Natural killer cell (primary cell): ENCODE data around the gene PERM1. TPM values are rescaled to one million over a fixed set of nuclear protein-coding genes. Genes with fewer than 3 reads are reported as not detected.

ENCODE experiments used
- ATAC-seq, 3 donors: fragments of 150-1000 bp in 2 of 3; fragments of 200-7000 bp in 1 of 3; cut with Tn5 transposase; 1 replicate in 1 of 3; 2 replicates in 2 of 3; pipeline ENCODE4 v1.10.0; 2021; ENCODE audit warnings: mild to moderate bottlenecking in 2 of 3, moderate library complexity in 2 of 3
- DNase-seq, 2 donors: peaks; one replicate each; pipeline versions ENCODE4 v3.0.0 to v3.0.0-alpha.2; 2013 to 2021; ENCODE audit warnings: mixed read lengths in 1 of 2
- H3K27ac ChIP-seq: one replicate; pipeline ENCODE4 v1.5.1; 2013; ENCODE audit warnings: mild to moderate bottlenecking, low read length
- H3K27me3 ChIP-seq: one replicate; pipeline ENCODE4 v1.6.1; 2013; ENCODE audit warnings: low read length; ENCODE audit not compliant: control insufficient read depth, insufficient read depth
- H3K36me3 ChIP-seq: one replicate; pipeline ENCODE4 v1.6.1; 2013; ENCODE audit warnings: low read length; ENCODE audit not compliant: control insufficient read depth, insufficient read depth
- H3K4me1 ChIP-seq: one replicate; pipeline ENCODE4 v1.6.1; 2013; ENCODE audit warnings: low read length; ENCODE audit not compliant: control insufficient read depth, insufficient read depth
- H3K4me3 ChIP-seq: one replicate; pipeline ENCODE4 v1.5.1; 2013; ENCODE audit warnings: low read length
- H3K9me3 ChIP-seq: one replicate; pipeline ENCODE4 v1.6.1; 2013; ENCODE audit warnings: low read length; ENCODE audit not compliant: control insufficient read depth, insufficient read depth
- H3K27ac Mint-ChIP-seq, 2 donors: one replicate each; pipeline ENCODE4 v1.8.0; 2022; ENCODE audit warnings: mild to moderate bottlenecking in 2 of 2, mixed read lengths in 2 of 2, moderate library complexity in 1 of 2
- H3K27me3 Mint-ChIP-seq, 2 donors: one replicate each; pipeline ENCODE4 v1.8.0; 2022; ENCODE audit warnings: low read depth in 2 of 2, mixed read lengths in 2 of 2
- H3K36me3 Mint-ChIP-seq: one replicate; pipeline ENCODE4 v1.8.0; 2022; ENCODE audit warnings: mixed read lengths
- H3K4me1 Mint-ChIP-seq, 2 donors: one replicate each; pipeline ENCODE4 v1.8.0; 2022; ENCODE audit warnings: mixed read lengths in 2 of 2
- H3K4me3 Mint-ChIP-seq: one replicate; pipeline ENCODE4 v1.8.0; 2022; ENCODE audit warnings: mild to moderate bottlenecking, moderate library complexity, mixed read lengths
- H3K9me3 Mint-ChIP-seq, 2 donors: one replicate each; pipeline ENCODE4 v1.8.0; 2022; ENCODE audit warnings: mixed read lengths in 2 of 2
- WGBS: methylation state at CpG from one replicate; pipeline ENCODE4 v1.1.7; 2013; ENCODE audit warnings: missing lambda C conversion rate; ENCODE audit not compliant: insufficient coverage; 5-methylcytosine and 5-hydroxymethylcytosine counted together
- intact Hi-C: fragments of 100-400 bp; cut with micrococcal nuclease; formaldehyde crosslinking; loops from one replicate; pipeline ENCODE4 v1.14.2; 2022
- total RNA-seq, 4 donors: library from RNA; stranded (reverse); fragments of 120-200 nt in 1 of 4; gene quantifications; one replicate each; pipeline versions ENCODE4 v1.2.3 to v1.2.4, GENCODE V29; 2013 to 2022
- TF ChIP-seq, protein P1 (sequence below): fragments of 200-600 bp; IDR thresholded peaks from one replicate; pipeline ENCODE4 v1.8.0; 2022; ENCODE audit warnings: antibody characterized with exemption

The PERM1 gene
- total RNA-seq, 3 donors from 2014 or later (not counting 1 experiment from before 2014, with no cell fraction given) = not detected

DNA sequence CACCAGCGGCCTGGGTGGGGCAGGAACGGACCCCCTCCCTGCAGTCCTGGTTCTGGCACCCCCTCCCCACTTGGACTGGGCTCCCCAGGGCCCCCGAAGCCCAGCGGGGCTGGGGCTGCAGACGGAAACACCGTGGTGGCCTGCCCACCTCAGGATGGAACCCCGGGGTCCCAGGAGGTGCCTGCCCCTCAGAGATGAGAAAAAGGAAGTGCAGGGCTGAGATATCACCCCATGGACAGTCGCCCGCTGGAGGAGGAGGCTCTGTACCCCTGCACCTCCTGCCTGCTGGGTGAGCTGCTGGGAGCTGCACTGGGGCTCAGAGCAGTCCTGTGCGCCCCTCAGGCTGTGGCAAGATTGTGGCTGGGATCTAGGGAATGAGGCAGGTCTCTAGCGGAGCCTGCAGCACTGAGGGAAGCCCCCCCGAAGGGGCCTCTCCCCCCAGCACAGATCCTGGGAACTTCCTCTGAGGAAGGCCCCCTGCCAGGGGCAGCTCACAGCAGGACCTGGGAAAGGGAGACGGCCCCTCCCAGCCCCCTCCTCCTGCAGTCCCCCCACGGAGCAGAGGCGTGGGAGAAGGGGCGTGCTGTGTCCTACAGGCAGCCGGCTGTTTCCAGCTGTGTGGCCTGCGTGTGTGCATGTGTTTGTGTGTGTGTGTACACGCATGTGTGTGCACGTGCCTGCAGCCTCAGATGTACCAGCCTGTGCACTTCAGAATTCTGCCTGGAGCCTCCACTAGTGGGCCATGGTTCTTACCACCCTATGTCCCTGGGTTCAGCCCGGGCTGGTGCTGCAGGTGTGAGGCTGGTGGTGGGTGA lies 44.9 kb upstream of the PERM1 start:
- Mint-ChIP-seq H3K4me1 (peaks cover 0 to 14% of the 10 kb centered on the region in 2 donors), H3K36me3 (no peaks in the 10 kb centered on the region), H3K4me3 (no peak overlapping the region), H3K27me3 (peaks cover 0 to 11% of the 10 kb centered on the region in 2 donors), H3K9me3 (no peaks in the 10 kb centered on the region), H3K27ac (no peak overlapping the region)
- Histone ChIP-seq H3K27ac (no peak overlapping the region), H3K36me3 (no peaks in the 10 kb centered on the region), H3K4me3 (no peak overlapping the region), H3K9me3 (no peaks in the 10 kb centered on the region), H3K27me3 (peaks cover 3% of the 10 kb centered on the region), H3K4me1 (peaks cover 8% of the 10 kb centered on the region)
- no peak for DNase-seq
- intact Hi-C loops = no loop called here
- TF ChIP-seq, protein P1, sequence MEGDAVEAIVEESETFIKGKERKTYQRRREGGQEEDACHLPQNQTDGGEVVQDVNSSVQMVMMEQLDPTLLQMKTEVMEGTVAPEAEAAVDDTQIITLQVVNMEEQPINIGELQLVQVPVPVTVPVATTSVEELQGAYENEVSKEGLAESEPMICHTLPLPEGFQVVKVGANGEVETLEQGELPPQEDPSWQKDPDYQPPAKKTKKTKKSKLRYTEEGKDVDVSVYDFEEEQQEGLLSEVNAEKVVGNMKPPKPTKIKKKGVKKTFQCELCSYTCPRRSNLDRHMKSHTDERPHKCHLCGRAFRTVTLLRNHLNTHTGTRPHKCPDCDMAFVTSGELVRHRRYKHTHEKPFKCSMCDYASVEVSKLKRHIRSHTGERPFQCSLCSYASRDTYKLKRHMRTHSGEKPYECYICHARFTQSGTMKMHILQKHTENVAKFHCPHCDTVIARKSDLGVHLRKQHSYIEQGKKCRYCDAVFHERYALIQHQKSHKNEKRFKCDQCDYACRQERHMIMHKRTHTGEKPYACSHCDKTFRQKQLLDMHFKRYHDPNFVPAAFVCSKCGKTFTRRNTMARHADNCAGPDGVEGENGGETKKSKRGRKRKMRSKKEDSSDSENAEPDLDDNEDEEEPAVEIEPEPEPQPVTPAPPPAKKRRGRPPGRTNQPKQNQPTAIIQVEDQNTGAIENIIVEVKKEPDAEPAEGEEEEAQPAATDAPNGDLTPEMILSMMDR = no peak
- 42% methylated on average over 16 of the region's 21 CpGs for WGBS
- peak in 1 of 3 donors; percentile 21 for ATAC-seq

DNA sequence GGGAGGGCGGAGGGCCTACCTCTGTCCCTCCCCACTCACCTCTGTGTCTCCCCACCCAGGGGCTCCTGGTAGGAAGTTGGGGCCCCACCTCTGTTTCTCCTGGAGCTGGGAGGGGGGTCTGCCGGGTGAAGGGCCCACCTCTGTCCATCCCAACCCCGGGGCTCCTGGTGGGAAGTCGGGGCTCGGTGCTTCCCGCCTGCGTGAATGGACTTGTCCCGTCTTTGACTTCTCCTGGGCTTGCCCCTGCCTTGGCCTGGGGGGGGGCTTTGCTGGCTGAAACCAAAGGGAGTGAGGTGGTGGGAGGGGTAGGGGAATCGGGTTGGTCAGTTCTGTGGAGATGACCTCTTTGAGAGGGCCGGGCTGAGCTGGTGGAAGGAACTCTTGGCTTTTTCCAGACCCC lies 43.8 kb upstream of the PERM1 start:
- Histone ChIP-seq H3K4me1 (peaks cover 13% of the 10 kb centered on the region), H3K9me3 (no peaks in the 10 kb centered on the region), H3K36me3 (no peaks in the 10 kb centered on the region), H3K27me3 (peaks cover 11% of the 10 kb centered on the region), H3K27ac (no peak overlapping the region), H3K4me3 (no peak overlapping the region)
- H3K4me1 Mint-ChIP-seq = peaks cover 0 to 14% of the 10 kb centered on the region in 2 donors
- TF ChIP-seq, protein P1 = no peak
- intact Hi-C loops = no loop called here
- DNase-seq (no peak), ATAC-seq (no peak)
- WGBS = 96% methylated on average over 7 of the region's 10 CpGs
- no peaks in the 10 kb centered on the region for H3K36me3 Mint-ChIP-seq
- H3K4me3 Mint-ChIP-seq = no peak overlapping the region
- no peaks in the 10 kb centered on the region for H3K9me3 Mint-ChIP-seq
- H3K27ac Mint-ChIP-seq = no peak overlapping the region
- H3K27me3 Mint-ChIP-seq = peaks cover 0 to 9% of the 10 kb centered on the region in 2 donors

DNA sequence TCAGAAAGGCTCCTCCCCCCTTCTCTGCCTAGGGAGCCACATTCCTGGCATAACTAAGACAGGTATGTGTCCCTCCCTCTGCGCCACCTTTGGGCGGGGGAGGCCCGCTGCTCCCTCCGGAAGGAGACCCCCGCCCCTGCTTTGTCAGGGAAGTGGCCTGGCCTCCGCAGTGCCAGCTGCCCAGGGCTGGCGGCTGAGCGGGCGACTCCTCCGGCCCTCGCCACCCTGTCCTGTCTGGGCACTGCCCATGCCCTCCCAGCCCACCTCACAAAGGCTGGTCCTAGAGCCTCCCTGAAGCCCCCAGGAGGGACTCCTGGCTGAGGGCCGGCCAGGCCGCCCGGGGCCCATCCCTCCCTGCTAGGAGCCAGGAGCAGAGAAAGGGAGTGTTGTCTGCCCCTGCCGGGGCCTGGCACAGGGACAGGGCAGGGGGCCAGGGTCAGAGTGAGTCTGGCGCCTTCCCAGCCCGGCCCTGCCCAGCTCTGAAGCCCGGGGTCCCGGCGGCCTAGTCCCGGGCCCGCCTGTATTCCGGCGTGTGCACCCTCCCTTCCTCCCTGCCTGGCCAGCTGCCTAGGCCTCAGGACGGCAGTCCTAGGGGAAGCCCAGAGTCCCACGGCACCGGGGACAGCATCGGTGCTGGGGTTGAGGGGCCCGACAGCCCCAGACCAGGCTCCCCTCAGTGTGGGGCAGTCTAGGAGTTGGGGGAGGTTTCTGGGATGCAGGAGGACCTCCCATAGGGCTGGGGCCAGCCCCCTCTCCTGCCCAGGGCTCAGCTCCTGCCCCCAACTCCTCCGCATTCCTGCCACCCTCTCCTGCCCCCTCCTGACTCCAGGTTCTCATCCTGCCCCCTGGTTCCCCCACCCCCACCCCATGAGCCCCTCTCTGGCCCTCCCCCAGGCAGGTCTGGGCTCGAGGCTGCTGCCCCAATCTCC lies 43.1 kb upstream of the PERM1 start:
- Histone ChIP-seq H3K36me3 (no peaks in the 10 kb centered on the region), H3K4me1 (peaks cover 16% of the 10 kb centered on the region), H3K27ac (no peak overlapping the region), H3K4me3 (no peak overlapping the region), H3K27me3 (peaks cover 11% of the 10 kb centered on the region), H3K9me3 (no peaks in the 10 kb centered on the region)
- TF ChIP-seq, protein P1 = no peak
- H3K27me3 Mint-ChIP-seq = peaks cover 0 to 9% of the 10 kb centered on the region in 2 donors
- no peaks in the 10 kb centered on the region for H3K9me3 Mint-ChIP-seq
- H3K36me3 Mint-ChIP-seq = no peaks in the 10 kb centered on the region
- H3K4me1 Mint-ChIP-seq = peaks cover 0 to 14% of the 10 kb centered on the region in 2 donors
- intact Hi-C loops = no loop called here
- no peak overlapping the region for H3K4me3 Mint-ChIP-seq
- ATAC-seq (no peak), DNase-seq (no peak)
- no peak overlapping the region for H3K27ac Mint-ChIP-seq
- 90% methylated on average over 30 of the region's 31 CpGs for WGBS
